ENCODE measurements around the gene E4F1. TPM values are rescaled to one million over a fixed set of nuclear protein-coding genes. Genes with fewer than 3 reads are reported as not detected.

Gene E4F1
- total and polyA plus RNA-seq, 2 of the 13 experiments (the other 11 are each of a cell fraction or from before 2014, with no cell fraction given): 13.8 to 19.5 TPM

DNA sequence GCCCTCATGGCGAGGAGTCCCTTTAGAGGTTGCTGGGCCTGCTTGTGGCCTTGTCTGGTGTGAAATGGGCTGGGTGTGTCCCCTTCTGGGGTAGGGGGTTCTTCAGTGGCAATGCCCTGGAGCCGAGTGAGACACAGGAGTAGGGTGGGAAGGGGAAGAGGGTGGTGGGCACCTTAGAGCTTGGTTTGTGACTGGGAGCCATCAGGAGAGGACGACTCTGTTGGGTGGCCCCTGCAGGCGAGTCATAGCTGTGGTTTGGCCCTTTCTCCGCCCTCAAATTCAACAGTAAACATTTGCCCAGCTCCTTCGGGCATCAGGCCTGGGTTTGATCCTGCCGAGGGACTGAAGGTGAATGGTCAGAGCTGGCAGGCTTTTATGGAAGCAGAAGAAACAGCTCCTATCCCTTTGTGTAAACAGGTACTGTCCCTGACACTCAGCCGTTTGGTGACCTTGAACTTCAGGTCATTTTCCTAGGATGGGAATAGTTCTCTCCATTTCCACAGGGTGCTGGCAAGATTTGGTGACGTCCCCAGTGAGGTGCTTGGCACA, 2.9 kb downstream of the E4F1 start (continued):
- TF ChIP-seq FOXJ3 (CRISPR knock-in tag; IDR thresholded peaks at IDR 0.05; ENCODE audit: borderline replicate concordance) (no peak; the same call in 1 of the 2 replicates), MED13 (CRISPR knock-in tag; IDR thresholded peaks at IDR 0.05) (no peak), ZNF672 (CRISPR knock-in tag; IDR thresholded peaks at IDR 0.05) (no peak), EED (CRISPR knock-in tag; IDR thresholded peaks at IDR 0.05) (no peak), NFE2L2 (IDR thresholded peaks at IDR 0.05; ENCODE audit: low read length) (no peak), MTF1 (CRISPR knock-in tag; IDR thresholded peaks at IDR 0.05) (no peak), ZKSCAN1 (IDR thresholded peaks at IDR 0.05; ENCODE audit: low read length) (no peak), ZNF878 (CRISPR knock-in tag; IDR thresholded peaks at IDR 0.05) (peak; percentile 50; the same call in 1 of the 2 replicates), ARID2 (CRISPR knock-in tag; IDR thresholded peaks at IDR 0.05; ENCODE audit: borderline replicate concordance) (no peak), ZNF230 (CRISPR knock-in tag; IDR thresholded peaks at IDR 0.05) (no peak), ZNF616 (CRISPR knock-in tag; IDR thresholded peaks at IDR 0.05; ENCODE audit: low read depth) (no peak), KMT2A (CRISPR knock-in tag; IDR thresholded peaks at IDR 0.05) (no peak), TARDBP (CRISPR knock-in tag; IDR thresholded peaks at IDR 0.05) (no peak), ZNF460 (CRISPR knock-in tag; IDR thresholded peaks at IDR 0.05; ENCODE audit: borderline replicate concordance) (no peak; the same call in 1 of the 2 replicates), ZNF431 (CRISPR knock-in tag; IDR thresholded peaks at IDR 0.05; ENCODE audit: borderline replicate concordance, low read depth) (no peak), ZNF772 (CRISPR knock-in tag; IDR thresholded peaks at IDR 0.05) (no peak), ETV5 (CRISPR knock-in tag; IDR thresholded peaks at IDR 0.05; ENCODE audit: borderline replicate concordance) (peak; percentile 33; the same call in 1 of the 2 replicates), HHEX (CRISPR knock-in tag; IDR thresholded peaks at IDR 0.05) (peak; percentile 75), U2AF1 (optimal IDR thresholded peaks at IDR 0.05; ENCODE audit: low read depth, low read length) (peak; percentile 87), NR2F1 (CRISPR knock-in tag; IDR thresholded peaks at IDR 0.05) (peak; percentile 79 to 80), KDM6A (CRISPR knock-in tag; IDR thresholded peaks at IDR 0.05; ENCODE audit: low read depth) (peak; percentile 20; the same call in 1 of the 2 replicates), ZNF143 (CRISPR knock-in tag; IDR thresholded peaks at IDR 0.05) (no peak), NONO (IDR thresholded peaks at IDR 0.05) (no peak), NONO (CRISPR knock-in tag; conservative IDR thresholded peaks at IDR 0.05) (no peak), ZNF501 (CRISPR knock-in tag; IDR thresholded peaks at IDR 0.05) (0 out of 2 replicates have a peak, but pooled peaks have one; percentile 32), ZFP36L1 (CRISPR knock-in tag; IDR thresholded peaks at IDR 0.05) (no peak), MAZ (IDR thresholded peaks at IDR 0.05; ENCODE audit: borderline replicate concordance, low read depth, low read length) (no peak), MAZ (CRISPR knock-in tag; IDR thresholded peaks at IDR 0.05; ENCODE audit: low read depth) (no peak), HCFC1 (IDR thresholded peaks at IDR 0.05; ENCODE audit: low read depth, low read length) (no peak), DMAP1 (CRISPR knock-in tag; IDR thresholded peaks at IDR 0.05) (no peak)
- TF ChIP-seq, protein P1, sequence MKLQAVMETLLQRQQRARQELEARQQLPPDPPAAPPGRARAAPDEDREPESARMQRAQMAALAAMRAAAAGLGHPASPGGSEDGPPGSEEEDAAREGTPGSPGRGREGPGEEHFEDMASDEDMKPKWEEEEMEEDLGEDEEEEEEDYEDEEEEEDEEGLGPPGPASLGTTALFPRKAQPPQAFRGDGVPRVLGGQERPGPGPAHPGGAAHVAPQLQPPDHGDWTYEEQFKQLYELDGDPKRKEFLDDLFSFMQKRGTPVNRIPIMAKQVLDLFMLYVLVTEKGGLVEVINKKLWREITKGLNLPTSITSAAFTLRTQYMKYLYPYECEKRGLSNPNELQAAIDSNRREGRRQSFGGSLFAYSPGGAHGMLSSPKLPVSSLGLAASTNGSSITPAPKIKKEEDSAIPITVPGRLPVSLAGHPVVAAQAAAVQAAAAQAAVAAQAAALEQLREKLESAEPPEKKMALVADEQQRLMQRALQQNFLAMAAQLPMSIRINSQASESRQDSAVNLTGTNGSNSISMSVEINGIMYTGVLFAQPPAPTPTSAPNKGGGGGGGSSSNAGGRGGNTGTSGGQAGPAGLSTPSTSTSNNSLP (IDR thresholded peaks at IDR 0.05; ENCODE audit: low read depth, low read length): no peak
- TF ChIP-seq, protein P2, sequence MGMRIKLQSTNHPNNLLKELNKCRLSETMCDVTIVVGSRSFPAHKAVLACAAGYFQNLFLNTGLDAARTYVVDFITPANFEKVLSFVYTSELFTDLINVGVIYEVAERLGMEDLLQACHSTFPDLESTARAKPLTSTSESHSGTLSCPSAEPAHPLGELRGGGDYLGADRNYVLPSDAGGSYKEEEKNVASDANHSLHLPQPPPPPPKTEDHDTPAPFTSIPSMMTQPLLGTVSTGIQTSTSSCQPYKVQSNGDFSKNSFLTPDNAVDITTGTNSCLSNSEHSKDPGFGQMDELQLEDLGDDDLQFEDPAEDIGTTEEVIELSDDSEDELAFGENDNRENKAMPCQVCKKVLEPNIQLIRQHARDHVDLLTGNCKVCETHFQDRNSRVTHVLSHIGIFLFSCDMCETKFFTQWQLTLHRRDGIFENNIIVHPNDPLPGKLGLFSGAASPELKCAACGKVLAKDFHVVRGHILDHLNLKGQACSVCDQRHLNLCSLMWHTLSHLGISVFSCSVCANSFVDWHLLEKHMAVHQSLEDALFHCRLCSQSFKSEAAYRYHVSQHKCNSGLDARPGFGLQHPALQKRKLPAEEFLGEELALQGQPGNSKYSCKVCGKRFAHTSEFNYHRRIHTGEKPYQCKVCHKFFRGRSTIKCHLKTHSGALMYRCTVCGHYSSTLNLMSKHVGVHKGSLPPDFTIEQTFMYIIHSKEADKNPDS (CRISPR knock-in tag; IDR thresholded peaks at IDR 0.05): no peak
